K562 (cell line): ENCODE results near the gene CCDC117. TPM values are rescaled to one million over a fixed set of nuclear protein-coding genes. Genes with fewer than 3 reads are reported as not detected.

Experiments used
- ESRRB ChIP-seq: fragments of 250-450 bp; sonication (Bioruptor Pico); IDR thresholded peaks from 2 replicates; pipeline ENCODE4 v1.5.0; 2020; ENCODE audit warnings: mild to moderate bottlenecking, moderate library complexity, borderline replicate concordance
- FOXK1 ChIP-seq: sonication (generic); formaldehyde crosslinking; IDR thresholded peaks from 2 replicates; pipeline ENCODE4 v1.8.0; 2022; ENCODE audit warnings: missing genetic modification reagents, mild to moderate bottlenecking, borderline replicate concordance
- MIER1 ChIP-seq: fragments of 450-650 bp; IDR thresholded peaks from 2 replicates; pipeline ENCODE4 v1.6.1; 2016; ENCODE audit warnings: antibody characterized with exemption, mild to moderate bottlenecking, low read depth
- POLR2G ChIP-seq: fragments of 200-400 bp; formaldehyde crosslinking; IDR thresholded peaks from 2 replicates; pipeline ENCODE4 v1.6.1; 2017; ENCODE audit warnings: low read depth, mild to moderate bottlenecking, antibody characterized with exemption, low read length, moderate library complexity
- ZNF12 ChIP-seq: sonication (generic); formaldehyde crosslinking; IDR thresholded peaks from 2 replicates; pipeline ENCODE4 v1.4.0; 2020; ENCODE audit warnings: mild to moderate bottlenecking, missing genetic modification reagents
- ZNF134 ChIP-seq: fragments of 250-450 bp; sonication (Bioruptor Pico); conservative IDR thresholded peaks from 2 replicates; pipeline ENCODE4 v1.4.0; 2020
- ZNF253 ChIP-seq: fragments of 250-450 bp; sonication (Bioruptor Pico); conservative IDR thresholded peaks from 2 replicates; pipeline ENCODE4 v1.6.1; 2021; ENCODE audit warnings: mild to moderate bottlenecking
- ZNF282 ChIP-seq: sonication (generic); formaldehyde crosslinking; IDR thresholded peaks from 2 replicates; pipeline ENCODE4 v1.8.1; 2023; ENCODE audit warnings: missing genetic modification reagents
- polyA plus RNA-seq, 8 experiments: library from polyadenylated mRNA; depleted of rRNA in 4 of 8; stranded (reverse) in 5 of 8; unstranded in 3 of 8; fragments of >200 nt; fragmentation: Nextera tagmentation in 2 of 8; fragmentation: Illumina TruSeq in 1 of 8; extraction: Ambion mirVana in 2 of 8; extraction: Trizol in 1 of 8; gene quantifications; 2 replicates each; pipeline versions ENCODE4 v1.2.1 to v1.2.3, GENCODE V29; 2011 to 2014; ENCODE audit warnings: inconsistent platforms in 1 of 8, missing spikeins in 1 of 8
- total RNA-seq, 7 experiments: library from RNA; depleted of rRNA in 6 of 7; stranded (reverse); fragments of >200 nt in 6 of 7; fragmentation: Illumina TruSeq in 2 of 7; extraction: Trizol in 2 of 7; gene quantifications; 2 replicates each; pipeline versions ENCODE4 v1.2.1 to v1.2.3, GENCODE V29; 2011 to 2021; ENCODE audit warnings: low replicate concordance in 1 of 7
- TF ChIP-seq, protein P1 (sequence below): fragments of 250-450 bp; sonication (Bioruptor Pico); IDR thresholded peaks from 2 replicates; pipeline ENCODE4 v1.4.0; 2020; ENCODE audit warnings: mild to moderate bottlenecking, moderate library complexity
- TF ChIP-seq, protein P2 (sequence below): fragments of 450-650 bp; IDR thresholded peaks from 2 replicates; pipeline ENCODE4 v1.6.1; 2016; ENCODE audit warnings: low read depth, mild to moderate bottlenecking, moderate library complexity
- TF ChIP-seq, protein P3 (sequence below): conservative IDR thresholded peaks from 2 replicates; pipeline ENCODE4 v1.6.1; 2011; ENCODE audit warnings: low read depth, mild to moderate bottlenecking, low read length; ENCODE audit not compliant: control insufficient read depth
- TF ChIP-seq, protein P4 (sequence below): sonication (generic); formaldehyde crosslinking; IDR thresholded peaks from 2 replicates; pipeline ENCODE4 v1.8.1; 2023; ENCODE audit warnings: mild to moderate bottlenecking, missing genetic modification reagents
- TF ChIP-seq, protein P5 (sequence below): fragments of 450-650 bp; IDR thresholded peaks from 2 replicates; pipeline ENCODE4 v1.6.1; 2017; ENCODE audit warnings: antibody characterized with exemption
- TF ChIP-seq, protein P6 (sequence below): fragments of 450-650 bp; IDR thresholded peaks from 2 replicates; pipeline ENCODE4 v1.7.1; 2018; ENCODE audit warnings: mild to moderate bottlenecking, low read depth; ENCODE audit not compliant: partially characterized antibody

Gene CCDC117
- total and polyA plus RNA-seq, 9 of the 15 experiments (the other 6 are each of a cell fraction or from before 2014, with no cell fraction given), result 5.7 to 23.3 (median 15.8) TPM

DNA sequence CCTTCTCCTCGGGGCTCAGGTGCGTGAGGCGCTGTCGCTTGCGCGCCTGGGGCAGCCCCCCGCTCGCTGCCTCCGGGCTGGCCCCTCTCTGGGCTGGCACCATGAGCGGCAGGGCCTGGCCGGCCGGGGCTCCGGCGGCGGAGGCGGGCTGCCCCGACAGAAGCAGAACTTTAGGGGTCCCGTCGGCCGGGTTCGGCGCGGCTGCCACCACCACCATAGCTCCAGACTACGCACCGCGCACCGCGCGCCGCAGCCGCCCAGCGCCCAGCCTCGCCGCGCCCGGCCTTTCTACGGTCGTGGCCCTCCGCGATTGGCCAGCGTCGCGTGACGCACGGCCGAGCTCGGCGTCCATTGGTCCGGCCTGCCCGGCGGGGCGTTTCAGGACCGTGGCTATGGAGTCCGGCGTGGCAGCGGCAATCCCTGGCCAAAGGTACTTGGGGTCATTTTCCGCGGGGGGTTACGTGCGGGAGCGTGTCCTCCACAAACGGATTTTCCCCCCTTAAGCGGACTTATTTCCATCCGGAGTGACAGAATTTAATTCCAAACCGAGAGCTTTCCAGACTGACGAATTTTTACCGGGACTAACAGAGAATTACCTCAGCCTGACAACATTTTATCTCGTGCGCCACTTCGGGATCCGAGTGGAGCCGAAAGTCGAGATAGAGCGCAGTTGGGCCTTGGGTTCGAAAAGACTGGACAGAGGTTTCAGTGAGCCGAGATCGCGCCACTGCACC is 28.0 kb downstream of the CCDC117 start, which contains the start of gene XBP1 (continued):
- TF ChIP-seq, protein P1, sequence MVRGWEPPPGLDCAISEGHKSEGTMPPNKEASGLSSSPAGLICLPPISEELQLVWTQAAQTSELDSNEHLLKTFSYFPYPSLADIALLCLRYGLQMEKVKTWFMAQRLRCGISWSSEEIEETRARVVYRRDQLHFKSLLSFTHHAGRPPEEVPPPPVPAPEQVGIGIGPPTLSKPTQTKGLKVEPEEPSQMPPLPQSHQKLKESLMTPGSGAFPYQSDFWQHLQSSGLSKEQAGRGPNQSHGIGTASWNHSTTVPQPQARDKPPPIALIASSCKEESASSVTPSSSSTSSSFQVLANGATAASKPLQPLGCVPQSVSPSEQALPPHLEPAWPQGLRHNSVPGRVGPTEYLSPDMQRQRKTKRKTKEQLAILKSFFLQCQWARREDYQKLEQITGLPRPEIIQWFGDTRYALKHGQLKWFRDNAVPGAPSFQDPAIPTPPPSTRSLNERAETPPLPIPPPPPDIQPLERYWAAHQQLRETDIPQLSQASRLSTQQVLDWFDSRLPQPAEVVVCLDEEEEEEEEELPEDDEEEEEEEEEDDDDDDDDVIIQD (CRISPR knock-in tag), result no peak
- TF ChIP-seq, protein P2, sequence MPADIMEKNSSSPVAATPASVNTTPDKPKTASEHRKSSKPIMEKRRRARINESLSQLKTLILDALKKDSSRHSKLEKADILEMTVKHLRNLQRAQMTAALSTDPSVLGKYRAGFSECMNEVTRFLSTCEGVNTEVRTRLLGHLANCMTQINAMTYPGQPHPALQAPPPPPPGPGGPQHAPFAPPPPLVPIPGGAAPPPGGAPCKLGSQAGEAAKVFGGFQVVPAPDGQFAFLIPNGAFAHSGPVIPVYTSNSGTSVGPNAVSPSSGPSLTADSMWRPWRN, result no peak
- TF ChIP-seq, protein P3, sequence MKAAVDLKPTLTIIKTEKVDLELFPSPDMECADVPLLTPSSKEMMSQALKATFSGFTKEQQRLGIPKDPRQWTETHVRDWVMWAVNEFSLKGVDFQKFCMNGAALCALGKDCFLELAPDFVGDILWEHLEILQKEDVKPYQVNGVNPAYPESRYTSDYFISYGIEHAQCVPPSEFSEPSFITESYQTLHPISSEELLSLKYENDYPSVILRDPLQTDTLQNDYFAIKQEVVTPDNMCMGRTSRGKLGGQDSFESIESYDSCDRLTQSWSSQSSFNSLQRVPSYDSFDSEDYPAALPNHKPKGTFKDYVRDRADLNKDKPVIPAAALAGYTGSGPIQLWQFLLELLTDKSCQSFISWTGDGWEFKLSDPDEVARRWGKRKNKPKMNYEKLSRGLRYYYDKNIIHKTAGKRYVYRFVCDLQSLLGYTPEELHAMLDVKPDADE, result no peak
- TF ChIP-seq ZNF282 (CRISPR knock-in tag), result no peak
- TF ChIP-seq ZNF253 (CRISPR knock-in tag), result no peak
- TF ChIP-seq ZNF134 (CRISPR knock-in tag), result no peak
- no peak for TF ChIP-seq MIER1
- TF ChIP-seq FOXK1 (CRISPR knock-in tag), result no peak
- TF ChIP-seq POLR2G, result peak; percentile 99
- no peak for TF ChIP-seq ZNF12 (CRISPR knock-in tag)
- TF ChIP-seq, protein P4, sequence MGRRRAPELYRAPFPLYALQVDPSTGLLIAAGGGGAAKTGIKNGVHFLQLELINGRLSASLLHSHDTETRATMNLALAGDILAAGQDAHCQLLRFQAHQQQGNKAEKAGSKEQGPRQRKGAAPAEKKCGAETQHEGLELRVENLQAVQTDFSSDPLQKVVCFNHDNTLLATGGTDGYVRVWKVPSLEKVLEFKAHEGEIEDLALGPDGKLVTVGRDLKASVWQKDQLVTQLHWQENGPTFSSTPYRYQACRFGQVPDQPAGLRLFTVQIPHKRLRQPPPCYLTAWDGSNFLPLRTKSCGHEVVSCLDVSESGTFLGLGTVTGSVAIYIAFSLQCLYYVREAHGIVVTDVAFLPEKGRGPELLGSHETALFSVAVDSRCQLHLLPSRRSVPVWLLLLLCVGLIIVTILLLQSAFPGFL, result no peak
- no peak for TF ChIP-seq ESRRB (CRISPR knock-in tag)
- TF ChIP-seq, protein P5, sequence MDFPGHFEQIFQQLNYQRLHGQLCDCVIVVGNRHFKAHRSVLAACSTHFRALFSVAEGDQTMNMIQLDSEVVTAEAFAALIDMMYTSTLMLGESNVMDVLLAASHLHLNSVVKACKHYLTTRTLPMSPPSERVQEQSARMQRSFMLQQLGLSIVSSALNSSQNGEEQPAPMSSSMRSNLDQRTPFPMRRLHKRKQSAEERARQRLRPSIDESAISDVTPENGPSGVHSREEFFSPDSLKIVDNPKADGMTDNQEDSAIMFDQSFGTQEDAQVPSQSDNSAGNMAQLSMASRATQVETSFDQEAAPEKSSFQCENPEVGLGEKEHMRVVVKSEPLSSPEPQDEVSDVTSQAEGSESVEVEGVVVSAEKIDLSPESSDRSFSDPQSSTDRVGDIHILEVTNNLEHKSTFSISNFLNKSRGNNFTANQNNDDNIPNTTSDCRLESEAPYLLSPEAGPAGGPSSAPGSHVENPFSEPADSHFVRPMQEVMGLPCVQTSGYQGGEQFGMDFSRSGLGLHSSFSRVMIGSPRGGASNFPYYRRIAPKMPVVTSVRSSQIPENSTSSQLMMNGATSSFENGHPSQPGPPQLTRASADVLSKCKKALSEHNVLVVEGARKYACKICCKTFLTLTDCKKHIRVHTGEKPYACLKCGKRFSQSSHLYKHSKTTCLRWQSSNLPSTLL, result no peak
- TF ChIP-seq, protein P6, sequence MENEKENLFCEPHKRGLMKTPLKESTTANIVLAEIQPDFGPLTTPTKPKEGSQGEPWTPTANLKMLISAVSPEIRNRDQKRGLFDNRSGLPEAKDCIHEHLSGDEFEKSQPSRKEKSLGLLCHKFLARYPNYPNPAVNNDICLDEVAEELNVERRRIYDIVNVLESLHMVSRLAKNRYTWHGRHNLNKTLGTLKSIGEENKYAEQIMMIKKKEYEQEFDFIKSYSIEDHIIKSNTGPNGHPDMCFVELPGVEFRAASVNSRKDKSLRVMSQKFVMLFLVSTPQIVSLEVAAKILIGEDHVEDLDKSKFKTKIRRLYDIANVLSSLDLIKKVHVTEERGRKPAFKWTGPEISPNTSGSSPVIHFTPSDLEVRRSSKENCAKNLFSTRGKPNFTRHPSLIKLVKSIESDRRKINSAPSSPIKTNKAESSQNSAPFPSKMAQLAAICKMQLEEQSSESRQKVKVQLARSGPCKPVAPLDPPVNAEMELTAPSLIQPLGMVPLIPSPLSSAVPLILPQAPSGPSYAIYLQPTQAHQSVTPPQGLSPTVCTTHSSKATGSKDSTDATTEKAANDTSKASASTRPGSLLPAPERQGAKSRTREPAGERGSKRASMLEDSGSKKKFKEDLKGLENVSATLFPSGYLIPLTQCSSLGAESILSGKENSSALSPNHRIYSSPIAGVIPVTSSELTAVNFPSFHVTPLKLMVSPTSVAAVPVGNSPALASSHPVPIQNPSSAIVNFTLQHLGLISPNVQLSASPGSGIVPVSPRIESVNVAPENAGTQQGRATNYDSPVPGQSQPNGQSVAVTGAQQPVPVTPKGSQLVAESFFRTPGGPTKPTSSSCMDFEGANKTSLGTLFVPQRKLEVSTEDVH, result no peak
